K562 (cell line): ENCODE measurements around the gene SCIN. TPM values are rescaled to one million over a fixed set of nuclear protein-coding genes. Genes with fewer than 3 reads are reported as not detected.

ENCODE experiments used
- ATAC-seq: fragments of 200-7000 bp; cut with Tn5 transposase; 3 replicates; pipeline ENCODE4 v1.9.1; 2020; ENCODE audit warnings: moderate library complexity
- BruUV-seq: library from RNA; stranded (reverse); fragments of 400-500 nt; replicated peaks from 2 replicates; lab custom pipeline; 2021; lab: Mats Ljungman, UMichigan
- CTCF ChIA-PET: fragments of 300-600 bp; formaldehyde crosslinking; extraction: SDS; loops from one replicate; lab custom pipeline; 2021; ENCODE audit warnings: low intra/inter-chr PET ratio; lab: Yijun Ruan, JAX
- POLR2A ChIA-PET: fragments of 300-600, 350-650 bp; sonication (Branson Sonifier 250); formaldehyde crosslinking; extraction: SDS; loops from one replicate; lab custom pipeline; 2021; ENCODE audit warnings: antibody characterized with exemption, inconsistent platforms; lab: Yijun Ruan, JAX
- DNase-seq, 4 experiments: peaks; one replicate each; pipeline versions ENCODE4 v3.0.0 to v3.0.0-alpha.2; 2011 to 2018; ENCODE audit warnings: low spot score in 3 of 4, mixed read lengths in 3 of 4; ENCODE audit errors: extremely low read depth in 1 of 4
- FAIRE-seq: peaks from 2 replicates; lab custom pipeline; 2011; peaks lifted over from hg19 to GRCh38; lab: Jason Lieb, UNC
- H2AFZ ChIP-seq: 2 replicates; pipeline ENCODE4 v1.6.0; 2011; ENCODE audit warnings: low read depth, low read length, control low read depth, inconsistent platforms
- H3K27ac ChIP-seq: fragments of 200-600 bp; 3 replicates; pipeline ENCODE4 v1.8.0; 2011; ENCODE audit warnings: low read depth, mild to moderate bottlenecking, control low read depth, inconsistent platforms, low read length, moderate library complexity, mixed read lengths; ENCODE audit errors: extremely low read depth
- H3K27me3 ChIP-seq, 2 experiments: fragments of 300-600 bp in 1 of 2; 2 replicates in 1 of 2; 3 replicates in 1 of 2; pipeline versions ENCODE4 v1.6.0 to v1.8.0; 2011; ENCODE audit warnings: inconsistent platforms in 2 of 2, low read length in 2 of 2, mild to moderate bottlenecking in 1 of 2, mixed read lengths in 1 of 2, moderate library complexity in 1 of 2; ENCODE audit not compliant: control insufficient read depth in 2 of 2, insufficient read depth in 2 of 2
- H3K36me3 ChIP-seq: fragments of 300-600 bp; 3 replicates; pipeline ENCODE4 v1.8.0; 2011; ENCODE audit warnings: mild to moderate bottlenecking, low read length, inconsistent platforms; ENCODE audit not compliant: control insufficient read depth, insufficient read depth
- H3K4me1 ChIP-seq, 2 experiments: fragments of 200-600 bp in 1 of 2; replicated peaks in 1 of 2; 2 replicates in 1 of 2; 3 replicates in 1 of 2; pipeline versions ENCODE4 v1.5.1 to v1.8.0; 2011; ENCODE audit warnings: inconsistent platforms in 2 of 2, low read length in 2 of 2, mild to moderate bottlenecking in 1 of 2, mixed read lengths in 1 of 2, moderate library complexity in 1 of 2; ENCODE audit not compliant: control insufficient read depth in 2 of 2, insufficient read depth in 2 of 2
- H3K4me2 ChIP-seq: 2 replicates; pipeline ENCODE4 v1.6.1; 2011; ENCODE audit warnings: low read length, control low read depth, inconsistent platforms, mixed read lengths; ENCODE audit not compliant: insufficient read depth
- H3K4me3 ChIP-seq: fragments of 200-600 bp; sonication (generic), shearing (Covaris generic); 2 replicates; pipeline ENCODE4 v1.5.1; 2016; ENCODE audit warnings: control low read depth, inconsistent platforms
- H3K79me2 ChIP-seq: fragments of 200-600 bp; 3 replicates; pipeline ENCODE4 v1.8.0; 2011; ENCODE audit warnings: low read length, inconsistent platforms; ENCODE audit not compliant: control insufficient read depth, insufficient read depth
- H3K9ac ChIP-seq, 2 experiments: 2 replicates each; pipeline versions ENCODE4 v1.6.0 to v1.6.1; 2011; ENCODE audit warnings: low read depth in 2 of 2, low read length in 2 of 2, control low read depth in 1 of 2, inconsistent platforms in 1 of 2, mild to moderate bottlenecking in 1 of 2, mixed read lengths in 1 of 2; ENCODE audit not compliant: insufficient read depth in 1 of 2
- H3K9me1 ChIP-seq: one replicate; pipeline ENCODE4 v1.6.0; 2011; ENCODE audit warnings: inconsistent platforms, mild to moderate bottlenecking, low read length, moderate library complexity; ENCODE audit not compliant: control insufficient read depth, insufficient read depth
- H3K9me3 ChIP-seq: replicated peaks from 2 replicates; pipeline ENCODE4 v1.5.1; 2011; ENCODE audit warnings: low read depth, low read length, inconsistent platforms; ENCODE audit not compliant: control insufficient read depth, insufficient read depth
- H4K20me1 ChIP-seq: replicated peaks from 2 replicates; pipeline ENCODE4 v1.6.1; 2011; ENCODE audit warnings: low read length, inconsistent platforms, mixed read lengths; ENCODE audit not compliant: control insufficient read depth, insufficient read depth
- ARNT ChIP-seq, 2 experiments: fragments of 450-650 bp; IDR thresholded peaks; 2 replicates each; pipeline ENCODE4 v1.6.1; 2016; ENCODE audit warnings: mild to moderate bottlenecking in 1 of 2
- BDP1 ChIP-seq: IDR thresholded peaks from 3 replicates; pipeline ENCODE4 v1.6.1; 2011; ENCODE audit not compliant: insufficient read length, insufficient read depth
- DDX20 ChIP-seq: fragments of 450-650 bp; IDR thresholded peaks from 2 replicates; pipeline ENCODE4 v1.6.1; 2016; ENCODE audit warnings: missing genetic modification characterization, low read depth, mild to moderate bottlenecking, missing compliant biosample characterization, moderate library complexity
- GTF2E2 ChIP-seq: fragments of 200-800 bp; sonication (Bioruptor generic); IDR thresholded peaks from 2 replicates; pipeline ENCODE4 v1.6.1; 2016; ENCODE audit warnings: missing genetic modification characterization, missing compliant biosample characterization
- HLTF ChIP-seq: fragments of 450-650 bp; IDR thresholded peaks from 2 replicates; pipeline ENCODE4 v1.6.1; 2016
- PRMT5 ChIP-seq: sonication (generic); formaldehyde crosslinking; IDR thresholded peaks from 2 replicates; pipeline ENCODE4 v1.5.0; 2020; ENCODE audit warnings: missing genetic modification reagents
- PTRF ChIP-seq: fragments of 450-650 bp; IDR thresholded peaks from 2 replicates; pipeline ENCODE4 v1.6.1; 2016; ENCODE audit warnings: mild to moderate bottlenecking, missing genetic modification characterization, missing compliant biosample characterization
- SAFB ChIP-seq: fragments of 200-400 bp; formaldehyde crosslinking; IDR thresholded peaks from 2 replicates; pipeline ENCODE4 v1.6.1; 2017; ENCODE audit warnings: low read depth, low read length, borderline replicate concordance
- SP2 ChIP-seq: IDR thresholded peaks from 2 replicates; pipeline ENCODE4 v1.6.1; 2011; ENCODE audit warnings: mild to moderate bottlenecking, low read depth, low read length, moderate library complexity; ENCODE audit not compliant: poor library complexity, severe bottlenecking; ENCODE audit errors: extremely low read depth
- WHSC1 ChIP-seq: IDR thresholded peaks from one replicate; pipeline ENCODE4 v1.6.1; 2012; ENCODE audit warnings: low read length, control low read depth, inconsistent platforms
- ZNF274 ChIP-seq: IDR thresholded peaks from 2 replicates; pipeline ENCODE4 v1.6.1; 2011; ENCODE audit warnings: low read depth, mild to moderate bottlenecking, low read length, moderate library complexity, borderline replicate concordance
- ZNF347 ChIP-seq: fragments of 450-650 bp; formaldehyde crosslinking; IDR thresholded peaks from 2 replicates; pipeline ENCODE4 v1.4.0; 2020; ENCODE audit warnings: low read depth, mild to moderate bottlenecking, moderate library complexity
- WGBS: fragments of 100-300 bp; shearing (Covaris generic); methylation state at CpG from one replicate; pipeline ENCODE4 v1.1.6; 2016; ENCODE audit warnings: low coverage, mixed read lengths; ENCODE audit not compliant: insufficient coverage; ENCODE audit errors: missing lambda C conversion rate; 5-methylcytosine and 5-hydroxymethylcytosine counted together
- in situ Hi-C: fragments of 300-500 bp; cut with MboI; formaldehyde crosslinking; loops from 4 replicates; pipeline ENCODE4 v1.15.0; 2018; ENCODE audit warnings: inconsistent platforms, mixed read lengths
- intact Hi-C: fragments of 100-400 bp; cut with micrococcal nuclease; formaldehyde crosslinking; loops from 2 replicates; pipeline ENCODE4 v1.14.2; 2022
- polyA plus RNA-seq, 8 experiments: library from polyadenylated mRNA; depleted of rRNA in 4 of 8; stranded (reverse) in 5 of 8; unstranded in 3 of 8; fragments of >200 nt; fragmentation: Nextera tagmentation in 2 of 8; fragmentation: Illumina TruSeq in 1 of 8; extraction: Ambion mirVana in 2 of 8; extraction: Trizol in 1 of 8; gene quantifications; 2 replicates each; pipeline versions ENCODE4 v1.2.1 to v1.2.3, GENCODE V29; 2011 to 2014; ENCODE audit warnings: inconsistent platforms in 1 of 8, missing spikeins in 1 of 8
- total RNA-seq, 7 experiments: library from RNA; depleted of rRNA in 6 of 7; stranded (reverse); fragments of >200 nt in 6 of 7; fragmentation: Illumina TruSeq in 2 of 7; extraction: Trizol in 2 of 7; gene quantifications; 2 replicates each; pipeline versions ENCODE4 v1.2.1 to v1.2.3, GENCODE V29; 2011 to 2021; ENCODE audit warnings: low replicate concordance in 1 of 7
- TF ChIP-seq, protein P1 (sequence below), 3 experiments: IDR thresholded peaks in 2 of 3; conservative IDR thresholded peaks in 1 of 3; 2 replicates each; pipeline ENCODE4 v1.5.1; 2011 to 2012; ENCODE audit warnings: low read length in 3 of 3, mild to moderate bottlenecking in 3 of 3, control low read depth in 2 of 3, improper control_type of control experiment in 1 of 3, inconsistent platforms in 1 of 3, low read depth in 1 of 3, mixed read lengths in 1 of 3, moderate library complexity in 1 of 3; ENCODE audit not compliant: insufficient read depth in 2 of 3
- TF ChIP-seq, protein P2 (sequence below): fragments of 250-450 bp; sonication (Bioruptor Pico); IDR thresholded peaks from 2 replicates; pipeline ENCODE4 v1.6.1; 2021; ENCODE audit warnings: mild to moderate bottlenecking
- TF ChIP-seq, protein P3 (sequence below): fragments of 250-450 bp; sonication (Bioruptor Pico); IDR thresholded peaks from 2 replicates; pipeline ENCODE4 v1.8.0; 2022; ENCODE audit warnings: inconsistent platforms, mild to moderate bottlenecking, moderate library complexity, borderline replicate concordance
- TF ChIP-seq, protein P4 (sequence below): fragments of 250-450 bp; sonication (Bioruptor Pico); IDR thresholded peaks from 2 replicates; pipeline ENCODE4 v1.8.0; 2021; ENCODE audit warnings: mild to moderate bottlenecking, moderate library complexity

Gene SCIN
- total and polyA plus RNA-seq, 9 of the 15 experiments (the other 6 are each of a cell fraction or from before 2014, with no cell fraction given): 0.67 to 18.2 (median 10.6) TPM

DNA sequence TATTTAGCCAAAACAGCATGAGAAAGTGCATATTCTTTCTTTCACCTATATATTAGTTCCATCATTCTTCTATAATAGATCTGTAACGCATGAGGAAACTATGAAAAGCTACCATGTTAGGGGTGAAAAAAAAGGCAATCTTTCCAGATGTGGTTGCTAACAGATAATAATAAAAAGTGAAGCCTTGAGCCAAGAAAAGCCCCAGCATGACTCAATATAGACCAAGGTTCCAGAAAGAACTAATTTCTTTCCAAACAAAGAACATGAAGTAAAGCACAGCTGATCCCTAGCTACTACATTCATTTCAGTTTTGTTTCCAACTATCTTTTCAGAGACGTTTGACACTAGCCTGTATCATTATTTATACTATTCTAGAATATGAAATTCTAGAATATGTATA, 133.4 kb downstream of the SCIN start (continued):
- no peak for TF ChIP-seq SP2
- no peak for TF ChIP-seq DDX20 (tag)
- TF ChIP-seq, all 486 proteins: peak for 0

DNA sequence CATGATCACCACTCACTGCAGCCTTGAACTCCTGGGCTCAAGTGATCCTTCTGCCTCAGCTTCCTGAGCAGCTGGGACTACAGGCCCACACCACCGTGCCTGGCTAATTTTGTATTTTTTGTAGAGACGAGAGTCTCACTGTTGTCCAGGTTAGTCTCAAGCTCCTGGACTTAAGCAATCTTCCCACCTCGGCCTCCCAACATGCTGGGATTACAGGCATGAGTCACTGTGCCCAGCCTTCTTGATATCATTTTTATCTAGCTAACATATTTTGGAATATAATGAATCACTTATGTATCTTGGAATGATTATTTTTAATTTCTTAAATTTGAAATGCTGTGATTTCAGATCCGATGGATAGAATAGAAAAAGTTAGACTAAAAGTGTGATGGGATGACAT, 135.4 kb downstream of the SCIN start:
- TF ChIP-seq, protein P1, sequence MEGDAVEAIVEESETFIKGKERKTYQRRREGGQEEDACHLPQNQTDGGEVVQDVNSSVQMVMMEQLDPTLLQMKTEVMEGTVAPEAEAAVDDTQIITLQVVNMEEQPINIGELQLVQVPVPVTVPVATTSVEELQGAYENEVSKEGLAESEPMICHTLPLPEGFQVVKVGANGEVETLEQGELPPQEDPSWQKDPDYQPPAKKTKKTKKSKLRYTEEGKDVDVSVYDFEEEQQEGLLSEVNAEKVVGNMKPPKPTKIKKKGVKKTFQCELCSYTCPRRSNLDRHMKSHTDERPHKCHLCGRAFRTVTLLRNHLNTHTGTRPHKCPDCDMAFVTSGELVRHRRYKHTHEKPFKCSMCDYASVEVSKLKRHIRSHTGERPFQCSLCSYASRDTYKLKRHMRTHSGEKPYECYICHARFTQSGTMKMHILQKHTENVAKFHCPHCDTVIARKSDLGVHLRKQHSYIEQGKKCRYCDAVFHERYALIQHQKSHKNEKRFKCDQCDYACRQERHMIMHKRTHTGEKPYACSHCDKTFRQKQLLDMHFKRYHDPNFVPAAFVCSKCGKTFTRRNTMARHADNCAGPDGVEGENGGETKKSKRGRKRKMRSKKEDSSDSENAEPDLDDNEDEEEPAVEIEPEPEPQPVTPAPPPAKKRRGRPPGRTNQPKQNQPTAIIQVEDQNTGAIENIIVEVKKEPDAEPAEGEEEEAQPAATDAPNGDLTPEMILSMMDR (IDR thresholded peaks at IDR 0.05 in 2 of 3, conservative IDR thresholded peaks at IDR 0.05 in 1 of 3; ENCODE audit: insufficient read depth in 2 of 3, low read depth in 1 of 3, low read length in 3 of 3): no peak
- TF ChIP-seq BDP1 (no peak), PRMT5 (no peak), GTF2E2 (tag) (no peak), PTRF (tag) (no peak), ZNF347 (CRISPR knock-in tag) (no peak), ZNF274 (no peak), HLTF (no peak), SAFB (no peak), WHSC1 (no peak), ARNT (IDR thresholded peaks at IDR 0.05) (no peak)
- TF ChIP-seq, protein P2, sequence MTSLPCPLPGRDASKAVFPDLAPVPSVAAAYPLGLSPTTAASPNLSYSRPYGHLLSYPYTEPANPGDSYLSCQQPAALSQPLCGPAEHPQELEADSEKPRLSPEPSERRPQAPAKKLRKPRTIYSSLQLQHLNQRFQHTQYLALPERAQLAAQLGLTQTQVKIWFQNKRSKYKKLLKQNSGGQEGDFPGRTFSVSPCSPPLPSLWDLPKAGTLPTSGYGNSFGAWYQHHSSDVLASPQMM (CRISPR knock-in tag): no peak
- TF ChIP-seq, protein P3, sequence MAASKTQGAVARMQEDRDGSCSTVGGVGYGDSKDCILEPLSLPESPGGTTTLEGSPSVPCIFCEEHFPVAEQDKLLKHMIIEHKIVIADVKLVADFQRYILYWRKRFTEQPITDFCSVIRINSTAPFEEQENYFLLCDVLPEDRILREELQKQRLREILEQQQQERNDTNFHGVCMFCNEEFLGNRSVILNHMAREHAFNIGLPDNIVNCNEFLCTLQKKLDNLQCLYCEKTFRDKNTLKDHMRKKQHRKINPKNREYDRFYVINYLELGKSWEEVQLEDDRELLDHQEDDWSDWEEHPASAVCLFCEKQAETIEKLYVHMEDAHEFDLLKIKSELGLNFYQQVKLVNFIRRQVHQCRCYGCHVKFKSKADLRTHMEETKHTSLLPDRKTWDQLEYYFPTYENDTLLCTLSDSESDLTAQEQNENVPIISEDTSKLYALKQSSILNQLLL (CRISPR knock-in tag): no peak
- TF ChIP-seq, protein P4, sequence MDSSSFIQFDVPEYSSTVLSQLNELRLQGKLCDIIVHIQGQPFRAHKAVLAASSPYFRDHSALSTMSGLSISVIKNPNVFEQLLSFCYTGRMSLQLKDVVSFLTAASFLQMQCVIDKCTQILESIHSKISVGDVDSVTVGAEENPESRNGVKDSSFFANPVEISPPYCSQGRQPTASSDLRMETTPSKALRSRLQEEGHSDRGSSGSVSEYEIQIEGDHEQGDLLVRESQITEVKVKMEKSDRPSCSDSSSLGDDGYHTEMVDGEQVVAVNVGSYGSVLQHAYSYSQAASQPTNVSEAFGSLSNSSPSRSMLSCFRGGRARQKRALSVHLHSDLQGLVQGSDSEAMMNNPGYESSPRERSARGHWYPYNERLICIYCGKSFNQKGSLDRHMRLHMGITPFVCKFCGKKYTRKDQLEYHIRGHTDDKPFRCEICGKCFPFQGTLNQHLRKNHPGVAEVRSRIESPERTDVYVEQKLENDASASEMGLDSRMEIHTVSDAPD (CRISPR knock-in tag): no peak

More for the DNA sequence above, 135.4 kb downstream of the SCIN start:
- H2AFZ ChIP-seq: no peak overlapping the region
- H3K79me2 ChIP-seq: no peaks in the 10 kb centered on the region
- no peaks in the 10 kb centered on the region; the same call in 2 of the 3 replicates for H3K36me3 ChIP-seq
- CTCF ChIA-PET: no interaction called here
- 49% methylated on average over 4 of the region's 4 CpGs for WGBS
- H3K9me1 ChIP-seq: no peaks in the 10 kb centered on the region
- H4K20me1 ChIP-seq: no peaks in the 10 kb centered on the region
- peaks cover 0 to 16% of the 10 kb centered on the region in 2 experiments; a peak in 3 of 5 replicates for H3K4me1 ChIP-seq
- POLR2A ChIA-PET: interaction anchor here (0.6 to 2.3 kb wide), 3 partner anchors 10 to 260 kb away, joined by 3 to 15 read pairs (median 3); no protein-coding TSS in a partner anchor
- H3K4me3 ChIP-seq: no peak overlapping the region
- in situ Hi-C loops (loop anchor here (25.0 kb wide), 1 partner anchor 1281 kb away; the partner anchor contains the start of gene ETV1), intact Hi-C loops (no loop called here)
- no peaks in the 10 kb centered on the region for H3K27me3 ChIP-seq
- DNase-seq: no peak
- no peak overlapping the region for H3K9ac ChIP-seq
- H3K27ac ChIP-seq: no peak overlapping the region
- H3K4me2 ChIP-seq: no peak overlapping the region
- no peak for FAIRE-seq
- no TSS peak for BruUV-seq
- 0 out of 2 replicates have a peak, but pooled peaks cover 3% of the 10 kb centered on the region for H3K9me3 ChIP-seq
- no peak for ATAC-seq
